Trophoblast cell (in vitro differentiated cells and primary cell): ENCODE data around the gene MS4A13.
A peak's percentile ranks its signal among the peaks of the same experiment; 100 is the strongest.
"Not testable (repeated sequence)": the region's sequence is repeated elsewhere in the genome, so short reads cannot be mapped to it uniquely, and the experiment has no call there.

Experiments
- DNase-seq, 2 donors: peaks; one replicate each; pipeline ENCODE4 v3.0.0-alpha.2; 2016
- H2AFZ ChIP-seq: 2 replicates; pipeline ENCODE4 v1.6.1; 2013; ENCODE audit warnings: low read length, moderate library complexity, mild to moderate bottlenecking; ENCODE audit not compliant: insufficient read depth, poor library complexity
- H2AK5ac ChIP-seq: 2 replicates; pipeline ENCODE4 v1.6.1; 2013; ENCODE audit warnings: mild to moderate bottlenecking, low read length
- H2BK120ac ChIP-seq: 2 replicates; pipeline ENCODE4 v1.6.1; 2013; ENCODE audit warnings: low read length, mild to moderate bottlenecking, moderate library complexity; ENCODE audit not compliant: insufficient read depth, poor library complexity
- H2BK12ac ChIP-seq: 2 replicates; pipeline ENCODE4 v1.6.1; 2013; ENCODE audit warnings: mild to moderate bottlenecking, low read length, moderate library complexity
- H2BK5ac ChIP-seq: 2 replicates; pipeline ENCODE4 v1.6.1; 2013; ENCODE audit warnings: low read length, low read depth, moderate library complexity, mild to moderate bottlenecking; ENCODE audit not compliant: poor library complexity
- H3K14ac ChIP-seq: 2 replicates; pipeline ENCODE4 v1.6.1; 2013; ENCODE audit warnings: mild to moderate bottlenecking, low read length
- H3K18ac ChIP-seq: 2 replicates; pipeline ENCODE4 v1.6.1; 2013; ENCODE audit warnings: mild to moderate bottlenecking, low read length
- H3K23ac ChIP-seq: 2 replicates; pipeline ENCODE4 v1.6.1; 2013; ENCODE audit warnings: low read length
- H3K27ac ChIP-seq: 2 replicates; pipeline ENCODE4 v1.5.1; 2013; ENCODE audit warnings: low read depth, mild to moderate bottlenecking, inconsistent platforms, low read length, moderate library complexity
- H3K27me3 ChIP-seq: 2 replicates; pipeline ENCODE4 v1.6.1; 2013; ENCODE audit warnings: inconsistent platforms, mild to moderate bottlenecking, low read length, moderate library complexity; ENCODE audit not compliant: insufficient read depth
- H3K36me3 ChIP-seq, 2 experiments: 1 replicate in 1 of 2; 2 replicates in 1 of 2; pipeline ENCODE4 v1.6.1; 2013; ENCODE audit warnings: low read length in 2 of 2, mild to moderate bottlenecking in 2 of 2, moderate library complexity in 1 of 2; ENCODE audit not compliant: insufficient read depth in 2 of 2, control insufficient read depth in 1 of 2
- H3K4ac ChIP-seq: 2 replicates; pipeline ENCODE4 v1.6.1; 2013; ENCODE audit warnings: low read depth, mild to moderate bottlenecking, low read length, moderate library complexity
- H3K4me1 ChIP-seq, 2 experiments: 1 replicate in 1 of 2; 2 replicates in 1 of 2; pipeline ENCODE4 v1.6.1; 2013; ENCODE audit warnings: low read length in 2 of 2, mild to moderate bottlenecking in 2 of 2, moderate library complexity in 1 of 2; ENCODE audit not compliant: insufficient read depth in 2 of 2, control insufficient read depth in 1 of 2
- H3K4me2 ChIP-seq: 2 replicates; pipeline ENCODE4 v1.6.1; 2013; ENCODE audit warnings: inconsistent platforms, mild to moderate bottlenecking, low read length, moderate library complexity
- H3K4me3 ChIP-seq: 2 replicates; pipeline ENCODE4 v1.5.1; 2013; ENCODE audit warnings: mild to moderate bottlenecking, low read depth, low read length, inconsistent platforms
- H3K79me1 ChIP-seq: one replicate; pipeline ENCODE4 v1.6.1; 2013; ENCODE audit warnings: low read length
- H3K79me2 ChIP-seq: 2 replicates; pipeline ENCODE4 v1.6.1; 2013; ENCODE audit warnings: low read length, mild to moderate bottlenecking; ENCODE audit not compliant: control insufficient read depth, insufficient read depth, poor library complexity
- H3K9ac ChIP-seq: 2 replicates; pipeline ENCODE4 v1.6.1; 2013; ENCODE audit warnings: mild to moderate bottlenecking, low read length
- H3K9me3 ChIP-seq: 2 replicates; pipeline ENCODE4 v1.6.1; 2013; ENCODE audit warnings: low read depth, mild to moderate bottlenecking, control low read depth, inconsistent platforms, low read length; ENCODE audit not compliant: insufficient read depth
- H4K12ac ChIP-seq: 2 replicates; pipeline ENCODE4 v1.6.1; 2013; ENCODE audit warnings: low read depth, mild to moderate bottlenecking, low read length, moderate library complexity
- H4K8ac ChIP-seq: 2 replicates; pipeline ENCODE4 v1.6.1; 2013; ENCODE audit warnings: low read depth, mild to moderate bottlenecking, low read length, moderate library complexity
- H4K91ac ChIP-seq: one replicate; pipeline ENCODE4 v1.6.1; 2013; ENCODE audit warnings: low read depth, mild to moderate bottlenecking, low read length, moderate library complexity
- WGBS: extraction: QIAGEN DNeasy Blood & Tissue Kit; methylation state at CpG from one replicate; pipeline ENCODE4 v1.1.7; 2013; ENCODE audit warnings: missing lambda C conversion rate; ENCODE audit not compliant: insufficient read length, insufficient coverage; ENCODE audit errors: extremely low coverage; 5-methylcytosine and 5-hydroxymethylcytosine counted together

Gene MS4A13

DNA sequence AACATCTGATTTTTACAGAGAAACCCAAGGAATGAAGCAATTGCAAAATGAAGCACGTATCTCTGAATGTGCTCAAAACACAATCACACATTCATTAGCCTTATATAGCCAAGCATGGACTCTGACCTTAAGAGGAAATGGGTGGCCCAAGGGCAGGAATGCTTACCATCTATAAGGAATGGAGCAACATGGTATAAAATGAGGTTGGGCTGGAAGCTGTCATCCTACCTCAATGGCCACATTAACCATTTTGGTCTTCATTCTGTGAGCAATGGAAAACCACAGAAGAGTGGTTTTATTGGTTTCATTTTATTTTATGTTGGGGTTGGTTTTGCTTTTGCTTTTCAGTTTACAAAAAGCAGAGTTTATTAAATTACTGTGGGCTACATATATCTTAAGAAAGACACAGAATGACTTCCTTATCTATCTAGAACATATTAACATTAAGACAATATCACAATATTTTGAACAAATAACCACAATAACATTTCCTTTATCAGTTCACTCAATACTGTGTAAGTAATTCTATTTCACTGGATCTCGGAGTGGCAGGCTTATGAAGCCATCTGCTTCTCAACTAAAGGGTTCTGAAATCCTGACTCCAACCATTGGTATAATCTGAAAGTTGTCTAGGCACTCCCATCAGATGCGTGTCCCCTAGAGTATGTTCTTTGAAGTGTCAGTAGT is 10.8 kb upstream of the MS4A13 start:
- no peak overlapping the region for H3K27ac ChIP-seq
- no peak overlapping the region for H3K18ac ChIP-seq
- no peaks in the 10 kb centered on the region for H3K79me1 ChIP-seq
- H3K36me3 ChIP-seq: no peaks in the 10 kb centered on the region
- no peak overlapping the region for H3K9ac ChIP-seq
- no peak overlapping the region for H4K8ac ChIP-seq
- no peak overlapping the region for H4K91ac ChIP-seq
- no peaks in the 10 kb centered on the region for H3K9me3 ChIP-seq
- H3K4ac ChIP-seq: no peak overlapping the region
- no peak overlapping the region for H2AK5ac ChIP-seq
- no peak overlapping the region for H4K12ac ChIP-seq
- no peak overlapping the region for H3K4me3 ChIP-seq
- no peaks in the 10 kb centered on the region for H3K27me3 ChIP-seq
- H3K23ac ChIP-seq: no peak overlapping the region
- H2BK12ac ChIP-seq: no peak overlapping the region
- no peak overlapping the region for H3K14ac ChIP-seq
- H3K79me2 ChIP-seq: no peaks in the 10 kb centered on the region
- no peak overlapping the region for H2BK120ac ChIP-seq
- no peak overlapping the region for H3K4me2 ChIP-seq
- no peak overlapping the region for H2BK5ac ChIP-seq
- peak in 1 of 2 donors; percentile 42 for DNase-seq
- WGBS: no CpG with 5 or more reads among the region's 3 CpGs
- H2AFZ ChIP-seq: no peak overlapping the region
- no peaks in the 10 kb centered on the region for H3K4me1 ChIP-seq

DNA sequence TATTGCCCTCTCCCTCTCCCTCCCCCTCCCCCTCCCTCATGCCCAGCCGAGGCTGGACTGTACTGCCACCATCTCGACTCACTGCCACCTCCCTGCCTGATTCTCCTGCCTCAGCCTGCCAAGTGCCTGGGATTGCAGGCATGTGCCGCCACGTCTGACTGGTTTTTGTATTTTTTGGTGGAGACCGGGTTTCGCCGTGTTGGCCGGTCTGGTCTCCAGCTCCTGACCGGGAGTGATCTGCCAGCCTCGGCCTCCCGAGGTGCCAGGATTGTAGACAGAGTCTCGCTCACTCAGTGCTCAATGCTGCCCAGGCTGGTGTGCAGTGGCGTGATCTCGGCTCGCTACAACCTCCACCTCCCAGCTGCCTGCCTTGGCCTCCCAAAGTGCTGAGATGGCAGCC is 5.6 kb upstream of the MS4A13 start:
- H2BK5ac ChIP-seq, DNase-seq, H3K9me3 ChIP-seq, H4K8ac ChIP-seq, H3K79me2 ChIP-seq, H4K91ac ChIP-seq, H2AFZ ChIP-seq, H3K4ac ChIP-seq, H3K36me3 ChIP-seq, H3K9ac ChIP-seq, H3K18ac ChIP-seq, H3K79me1 ChIP-seq, H3K4me1 ChIP-seq, H2BK120ac ChIP-seq, H3K4me2 ChIP-seq, H4K12ac ChIP-seq, H2AK5ac ChIP-seq, H3K14ac ChIP-seq, H2BK12ac ChIP-seq, H3K27me3 ChIP-seq, H3K4me3 ChIP-seq, H3K27ac ChIP-seq, H3K23ac ChIP-seq: not testable (repeated sequence)
- WGBS: no CpG with 5 or more reads among the region's 15 CpGs

DNA sequence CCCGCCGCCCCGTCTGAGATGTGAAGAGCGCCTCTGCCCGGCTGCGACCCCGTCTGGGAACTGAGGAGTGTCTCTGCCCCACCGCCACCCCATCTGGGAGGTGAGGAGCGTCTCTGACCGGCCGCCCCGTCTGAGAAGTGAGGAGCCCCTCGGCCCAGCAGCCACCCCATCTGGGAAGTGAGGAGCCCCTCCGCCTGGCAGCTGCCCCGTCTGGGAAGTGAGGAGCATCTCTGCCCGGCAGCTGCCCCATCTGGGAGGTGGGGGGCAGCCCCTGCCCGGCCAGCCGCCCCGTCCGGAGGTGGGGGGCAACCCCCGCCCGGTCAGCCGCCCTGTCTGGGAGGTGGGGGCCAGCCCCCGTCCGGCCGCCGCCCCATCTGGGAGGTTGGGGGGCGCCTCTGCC is 5.0 kb upstream of the MS4A13 start:
- WGBS: no CpG with 5 or more reads among the region's 28 CpGs
- H3K79me2 ChIP-seq, H3K4me2 ChIP-seq, H2AK5ac ChIP-seq, H2AFZ ChIP-seq, H3K27me3 ChIP-seq, H3K4me3 ChIP-seq, H3K14ac ChIP-seq, H3K36me3 ChIP-seq, H3K79me1 ChIP-seq, H3K4me1 ChIP-seq, H3K27ac ChIP-seq, H4K8ac ChIP-seq, H2BK120ac ChIP-seq, H4K91ac ChIP-seq, DNase-seq, H4K12ac ChIP-seq, H2BK12ac ChIP-seq, H3K18ac ChIP-seq, H2BK5ac ChIP-seq, H3K23ac ChIP-seq, H3K4ac ChIP-seq, H3K9ac ChIP-seq, H3K9me3 ChIP-seq: not testable (repeated sequence)

DNA sequence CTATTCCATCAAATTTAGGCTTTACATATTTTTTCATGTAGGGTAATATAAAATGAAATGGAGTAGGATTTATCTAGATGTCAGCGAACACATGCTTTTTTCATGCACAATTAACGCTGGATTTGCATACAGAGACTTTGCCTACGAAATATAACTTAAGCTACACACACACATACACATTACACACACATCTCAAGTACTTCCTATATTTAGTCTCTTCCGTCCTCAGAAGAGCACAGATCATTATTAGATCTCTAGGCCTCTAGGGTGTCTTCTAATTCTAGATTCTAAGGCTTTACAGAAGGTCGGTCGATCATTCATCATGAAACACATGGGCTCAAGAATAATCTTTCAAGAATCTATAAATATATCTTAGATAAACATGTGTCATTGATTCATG is 3.8 kb upstream of the MS4A13 start:
- Histone ChIP-seq H3K4me3 (no peak overlapping the region), H3K36me3 (no peaks in the 10 kb centered on the region), H3K79me2 (no peaks in the 10 kb centered on the region)

More for the DNA sequence above, 3.8 kb upstream of the MS4A13 start:
- Histone ChIP-seq H3K79me1 (no peaks in the 10 kb centered on the region), H2BK120ac (no peak overlapping the region), H2BK5ac (no peak overlapping the region), H3K4ac (no peak overlapping the region), H3K27me3 (no peaks in the 10 kb centered on the region), H3K4me1 (no peaks in the 10 kb centered on the region), H4K8ac (no peak overlapping the region), H2BK12ac (no peak overlapping the region), H3K4me2 (no peak overlapping the region), H3K14ac (no peak overlapping the region), H2AK5ac (no peak overlapping the region), H4K91ac (no peak overlapping the region), H2AFZ (no peak overlapping the region), H4K12ac (no peak overlapping the region), H3K27ac (no peak overlapping the region), H3K9ac (no peak overlapping the region), H3K23ac (no peak overlapping the region), H3K9me3 (peaks cover 6% of the 10 kb centered on the region), H3K18ac (no peak overlapping the region)
- WGBS: no CpG with 5 or more reads among the region's 6 CpGs
- DNase-seq: no peak
